ENCODE results near the gene PLA2G4E.

Gene PLA2G4E

DNA sequence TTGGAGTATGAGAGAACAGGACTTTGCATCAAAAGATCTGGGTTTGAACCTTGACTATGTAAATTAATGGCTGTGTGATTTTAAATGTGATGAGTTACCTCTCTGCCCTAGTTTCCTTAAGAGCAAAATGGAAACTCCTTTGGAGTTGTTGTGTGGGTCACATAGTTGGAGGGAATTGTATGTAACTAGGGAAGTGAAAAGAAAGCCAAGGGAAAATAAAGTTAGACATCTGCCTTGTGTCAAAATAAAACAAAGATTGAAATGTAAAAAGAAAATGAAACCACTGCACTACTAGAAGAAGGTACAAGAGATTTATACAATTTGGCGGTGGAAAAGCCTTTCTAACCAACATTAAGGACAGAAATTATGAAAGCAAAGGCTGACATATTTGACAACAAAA lies 46.8 kb downstream of the PLA2G4E start:
- DNase-seq: no peak

GRCh38 chr15:41972253-41973242 lies 48.3 kb downstream of the PLA2G4E start, which contains the start of gene EHD4:
Gene EHD4, minus strand, starts transcription at chr15:41972557. Its CDS starts 63 bp downstream, at chr15:41972494.
- peak; percentile 96 for DNase-seq

GRCh38 chr15:41971895-41972252 lies 49.0 kb downstream of the PLA2G4E start:
- DNase-seq: no peak

GRCh38 chr15:41971089-41971894 lies 49.5 kb downstream of the PLA2G4E start:
- DNase-seq: peak; percentile 81

DNA sequence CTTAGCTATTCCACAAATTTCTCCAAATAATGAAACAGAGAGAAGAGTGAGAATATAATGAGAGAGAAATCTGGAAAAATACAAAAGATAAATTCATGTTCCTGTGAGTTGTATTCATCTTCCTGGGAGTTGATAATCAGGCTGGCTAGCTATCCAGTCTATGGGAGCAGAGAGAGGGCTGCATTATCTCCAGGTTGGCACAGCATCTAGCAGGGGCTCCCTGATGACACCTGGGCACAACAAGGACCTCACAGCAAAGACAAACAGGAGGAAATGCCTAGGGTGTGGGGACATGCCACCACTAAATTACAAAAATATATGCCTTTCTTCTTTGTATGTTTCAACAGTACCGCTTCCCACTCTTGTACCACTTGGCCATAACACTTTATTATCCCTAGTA lies 50.4 kb downstream of the PLA2G4E start:
- no peak for DNase-seq

- DNase-seq: peak; percentile 51
Observed at GRCh38 chr15:41969851-41970431, 50.9 kb downstream of the PLA2G4E start.

DNA sequence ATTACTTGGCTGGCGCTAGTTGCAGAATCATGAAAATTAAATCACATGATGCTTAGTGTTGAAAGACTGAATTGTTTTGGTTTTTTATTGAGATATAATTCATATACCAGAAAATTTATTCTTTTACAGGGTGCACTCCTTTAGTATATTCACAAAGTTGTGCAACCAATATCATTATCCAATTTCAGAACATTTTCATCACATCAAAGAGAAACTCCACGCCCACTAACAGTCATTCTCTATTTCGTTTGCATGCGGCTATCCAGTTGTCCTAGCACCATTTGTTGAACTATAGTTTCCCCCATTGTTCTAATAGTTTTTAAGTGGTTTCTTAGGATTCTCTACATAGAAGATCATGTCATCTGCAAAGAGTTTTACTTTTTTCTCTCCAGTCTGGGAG lies 52.1 kb downstream of the PLA2G4E start:
- DNase-seq: no peak

- peak; percentile 65 for DNase-seq
Observed at GRCh38 chr15:41967506-41968206, 53.2 kb downstream of the PLA2G4E start.

GRCh38 chr15:41966920-41967465 lies 53.8 kb downstream of the PLA2G4E start:
- no peak for DNase-seq

- no peak for DNase-seq
Observed at GRCh38 chr15:41966414-41966812, 54.4 kb downstream of the PLA2G4E start.

DNA sequence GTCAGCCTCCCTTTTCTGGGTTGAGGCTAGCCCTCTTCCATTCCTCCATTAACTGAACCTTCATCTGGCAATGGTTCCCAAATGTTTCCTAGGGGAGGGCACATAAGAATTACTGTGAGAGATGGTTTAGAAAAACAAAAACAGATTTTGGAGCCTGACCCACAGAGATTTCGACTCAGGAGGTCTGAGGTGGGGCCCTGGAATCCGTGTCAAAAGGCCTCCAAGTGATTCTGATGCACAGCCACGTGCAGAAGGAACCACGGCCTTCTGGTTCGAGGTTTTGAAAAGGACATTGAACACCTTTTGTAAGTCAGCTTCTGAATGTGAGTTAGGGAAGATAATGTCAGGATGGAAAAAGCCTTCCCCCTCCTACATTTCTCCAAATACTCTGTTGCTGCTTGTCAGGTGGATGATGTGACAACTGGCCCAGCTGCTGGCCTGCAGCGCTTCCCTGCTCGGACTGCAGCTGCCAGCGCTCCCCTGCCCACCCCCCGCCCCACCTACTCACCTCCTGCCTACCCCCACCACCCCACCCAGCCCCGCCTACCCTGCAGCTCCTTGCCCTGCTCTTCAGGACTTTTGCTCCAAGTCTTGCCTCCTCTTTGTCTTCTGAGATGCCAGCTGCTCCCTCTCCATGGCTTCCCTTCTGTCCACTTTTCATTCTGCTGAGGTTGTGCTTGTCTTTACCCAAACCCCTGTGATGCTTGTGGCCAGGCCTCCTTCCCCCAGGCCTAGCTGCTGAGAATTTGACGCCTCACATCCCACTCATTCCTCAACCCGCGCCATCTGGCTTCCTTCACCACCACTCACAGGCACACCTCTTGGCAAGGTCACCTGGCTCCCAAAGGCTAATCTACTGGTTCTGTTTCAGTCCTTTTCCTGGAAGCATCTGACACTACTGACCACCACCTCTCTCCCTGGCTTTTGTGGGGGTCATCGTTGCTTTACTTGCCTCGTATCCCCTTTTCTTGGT lies 55.1 kb downstream of the PLA2G4E start:
- no peak for DNase-seq

- no peak for DNase-seq
Observed at GRCh38 chr15:41961595-41962202, 59.1 kb downstream of the PLA2G4E start.

DNA sequence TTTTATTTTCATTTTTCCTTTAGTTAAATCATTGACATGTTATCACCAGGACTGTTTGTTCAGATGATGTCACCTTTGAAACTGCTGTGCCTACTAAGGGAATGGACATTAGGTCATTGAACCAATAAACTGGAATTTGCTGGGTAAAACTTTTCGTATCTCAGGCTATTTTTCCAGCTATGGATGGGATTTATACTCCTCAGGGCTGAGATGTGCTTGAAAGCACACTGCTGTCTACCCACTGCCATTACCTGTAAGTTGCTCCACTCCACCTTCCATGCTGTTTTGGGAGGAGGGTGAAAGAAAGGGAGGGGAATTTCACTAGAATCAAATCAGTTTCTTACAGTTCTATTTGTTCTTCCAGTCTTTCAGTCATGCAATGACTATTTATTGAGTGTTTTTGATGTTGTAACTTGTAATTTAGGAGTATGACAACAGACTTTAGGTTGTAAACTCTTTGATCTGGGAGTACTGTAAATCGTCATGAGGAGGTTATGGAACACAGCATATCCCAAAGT lies 59.8 kb downstream of the PLA2G4E start:
- DNase-seq: no peak

- no peak for DNase-seq
Observed at GRCh38 chr15:41958002-41958420, 62.8 kb downstream of the PLA2G4E start.

GRCh38 chr15:41957021-41957897 lies 63.6 kb downstream of the PLA2G4E start:
- DNase-seq: no peak

DNA sequence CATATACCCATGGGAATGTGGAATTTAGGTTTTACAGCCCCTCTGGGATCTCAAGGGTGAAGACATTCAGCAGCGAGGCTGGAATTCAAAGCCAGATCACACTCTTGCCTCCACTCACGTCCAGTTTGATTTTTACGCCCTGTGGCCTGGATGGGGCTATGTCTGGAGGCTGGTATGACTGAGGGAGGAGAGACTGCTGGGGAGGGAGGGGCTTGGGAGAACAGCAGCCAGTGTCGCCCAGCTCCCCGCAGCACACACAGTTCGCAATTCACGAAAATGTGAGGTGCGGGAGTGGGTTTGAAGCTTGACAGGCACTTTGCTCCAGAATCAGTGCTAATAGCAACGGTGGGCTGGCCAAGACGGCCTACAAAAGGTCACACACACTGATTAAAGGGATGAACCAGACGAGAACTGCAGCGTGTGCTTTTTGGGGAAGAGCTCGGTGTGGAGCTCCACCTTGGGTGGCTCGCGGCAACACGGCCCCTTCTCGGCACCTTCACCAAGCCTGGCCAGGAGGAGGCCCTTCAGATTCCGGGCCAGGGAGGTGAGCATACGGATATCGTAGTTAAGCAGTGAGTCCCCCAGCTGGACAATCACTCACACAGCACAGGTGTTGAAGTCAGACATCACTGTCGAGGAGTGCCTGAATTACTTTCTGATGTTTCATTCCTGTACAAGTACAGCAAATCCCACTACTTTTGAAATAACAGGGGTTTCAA lies 64.9 kb downstream of the PLA2G4E start:
- no peak for DNase-seq

- no peak for DNase-seq
Observed at GRCh38 chr15:41955100-41955499, 65.7 kb downstream of the PLA2G4E start.

- no peak for DNase-seq
Observed at GRCh38 chr15:41954036-41954435, 66.8 kb downstream of the PLA2G4E start.
